Bronchial epithelial cell (primary cell): ENCODE results near the gene SYT13. TPM values are rescaled to one million over a fixed set of nuclear protein-coding genes. Genes with fewer than 3 reads are reported as not detected.

Experiments used
- DNase-seq: peaks from one replicate; pipeline ENCODE4 v3.0.0-alpha.2; 2010; ENCODE audit warnings: low read depth
- FAIRE-seq: peaks from 2 replicates; lab custom pipeline; 2011; peaks lifted over from hg19 to GRCh38; lab: Jason Lieb, UNC
- H3K27me3 ChIP-seq: 2 replicates; pipeline ENCODE4 v1.5.1; 2011; ENCODE audit warnings: low read length; ENCODE audit not compliant: control insufficient read depth, insufficient read depth
- H3K36me3 ChIP-seq: 2 replicates; pipeline ENCODE4 v1.5.1; 2011; ENCODE audit warnings: low read length; ENCODE audit not compliant: control insufficient read depth, insufficient read depth
- H3K4me3 ChIP-seq: 2 replicates; pipeline ENCODE4 v1.5.1; 2011; ENCODE audit warnings: mild to moderate bottlenecking, low read depth, low read length, control low read depth
- CTCF ChIP-seq: IDR thresholded peaks from 2 replicates; pipeline ENCODE4 v1.5.1; 2011; ENCODE audit warnings: mild to moderate bottlenecking, moderate library complexity, low read length, control low read depth, inconsistent platforms; ENCODE audit not compliant: insufficient read depth, severe bottlenecking
- total RNA-seq: library from RNA; depleted of rRNA; stranded (reverse); fragments of >200 nt; gene quantifications from 2 replicates; pipeline ENCODE4 v1.2.1, GENCODE V29; 2014

Gene SYT13
- total RNA-seq, 1 donor from 2014 or later: not detected

- H3K27me3 ChIP-seq: no peaks in the 10 kb centered on the region
- no peak for DNase-seq
- TF ChIP-seq CTCF: no peak
- H3K4me3 ChIP-seq: no peak overlapping the region
- peaks cover 4% of the 10 kb centered on the region for H3K36me3 ChIP-seq
- FAIRE-seq: no peak
Measured at GRCh38 chr11:45204761-45205160, 81.4 kb downstream of the SYT13 start.

GRCh38 chr11:45193695-45194094 lies 92.4 kb downstream of the SYT13 start:
- H3K4me3 ChIP-seq: no peak overlapping the region
- peaks cover 1% of the 10 kb centered on the region for H3K36me3 ChIP-seq
- TF ChIP-seq CTCF: no peak
- FAIRE-seq: no peak
- H3K27me3 ChIP-seq: no peaks in the 10 kb centered on the region
- no peak for DNase-seq

Other genes with a start within 250 kb of the SYT13 start
- gene PRDM11, start 139.7 kb downstream of the SYT13 start, total RNA-seq: 4.7 and 5.4 TPM in 2 replicates